Measurements from ENCODE around the gene TTLL12.

TTLL12 gene

GRCh38 chr22:43186272-43187170 is at the start of gene TTLL12:
Gene TTLL12, minus strand, starts transcription at chr22:43187134. Its CDS starts 65 bp downstream, at chr22:43187069.
- DNase-seq (ENCODE audit: low read depth in 2 of 2), result peak; percentile 31 to 32

GRCh38 chr22:43235445-43236409 is 48.8 kb upstream of the TTLL12 start:
- no peak for DNase-seq (ENCODE audit: low read depth in 2 of 2)

- DNase-seq (ENCODE audit: low read depth in 2 of 2), result no peak
Measured at GRCh38 chr22:43234264-43234988, 47.5 kb upstream of the TTLL12 start.

GRCh38 chr22:43233529-43233928 is 46.6 kb upstream of the TTLL12 start:
- DNase-seq (ENCODE audit: low read depth in 2 of 2), result no peak

- no peak for DNase-seq (ENCODE audit: low read depth in 2 of 2)
Measured at GRCh38 chr22:43232445-43232844, 45.5 kb upstream of the TTLL12 start.

- no peak for DNase-seq (ENCODE audit: low read depth in 2 of 2)
Measured at GRCh38 chr22:43231724-43232034, 44.7 kb upstream of the TTLL12 start.

GRCh38 chr22:43230971-43231723 is 44.2 kb upstream of the TTLL12 start:
- peak; percentile 38 to 58 for DNase-seq (ENCODE audit: low read depth in 2 of 2)

- DNase-seq (ENCODE audit: low read depth in 2 of 2), result no peak
Measured at GRCh38 chr22:43230571-43230970, 43.6 kb upstream of the TTLL12 start.

- DNase-seq (ENCODE audit: low read depth in 2 of 2), result no peak
Measured at GRCh38 chr22:43228863-43229262, 41.9 kb upstream of the TTLL12 start.

- peak in 1 of 2 experiments; percentile 16 for DNase-seq (ENCODE audit: low read depth in 2 of 2)
Measured at GRCh38 chr22:43228330-43228729, 41.4 kb upstream of the TTLL12 start.

- DNase-seq (ENCODE audit: low read depth in 2 of 2), result no peak
Measured at GRCh38 chr22:43227239-43227630, 40.3 kb upstream of the TTLL12 start.

- DNase-seq (ENCODE audit: low read depth in 2 of 2), result no peak
Measured at GRCh38 chr22:43226377-43227238, 39.7 kb upstream of the TTLL12 start.

- DNase-seq (ENCODE audit: low read depth in 2 of 2), result no peak
Measured at GRCh38 chr22:43225609-43226008, 38.7 kb upstream of the TTLL12 start.

- DNase-seq (ENCODE audit: low read depth in 2 of 2), result no peak
Measured at GRCh38 chr22:43222987-43223386, 36.1 kb upstream of the TTLL12 start.

GRCh38 chr22:43222262-43222661 is 35.3 kb upstream of the TTLL12 start:
- no peak for DNase-seq (ENCODE audit: low read depth in 2 of 2)

GRCh38 chr22:43220625-43221380 is 33.9 kb upstream of the TTLL12 start:
- no peak for DNase-seq (ENCODE audit: low read depth in 2 of 2)

- DNase-seq (ENCODE audit: low read depth in 2 of 2), result no peak
Measured at GRCh38 chr22:43218786-43219185, 31.9 kb upstream of the TTLL12 start.

GRCh38 chr22:43217285-43218030 is 30.5 kb upstream of the TTLL12 start:
- DNase-seq (ENCODE audit: low read depth in 2 of 2), result no peak

GRCh38 chr22:43216738-43217137 is 29.8 kb upstream of the TTLL12 start:
- DNase-seq (ENCODE audit: low read depth in 2 of 2), result no peak

Measured in stimulated activated CD4-positive, alpha-beta T cell treated with anti-CD3 and anti-CD28 coated beads, Interleukin-12 subunit alpha, Interleukin-12 subunit beta, amount 100 ng/mL, for 24 hours (primary cell).